ENCODE results near the gene PXK. TPM values are rescaled to one million over a fixed set of nuclear protein-coding genes. Genes with fewer than 3 reads are reported as not detected.
"Not testable (repeated sequence)": the region's sequence is repeated elsewhere in the genome, so short reads cannot be mapped to it uniquely, and the experiment has no call there.

The PXK gene
- total RNA-seq, 1 donor from 2014 or later = 10.8 TPM

- not testable (repeated sequence) for DNase-seq (ENCODE audit: low spot score)
- intact Hi-C loops (cut with DNase I) = loop anchor here (10.0 kb wide), 1 partner anchor 196 kb away; the partner anchor contains the start of gene ACOX2
Observed at GRCh38 chr3:58339146-58339545, 6.5 kb downstream of the PXK start.

GRCh38 chr3:58340594-58341244 is 8.0 kb downstream of the PXK start:
- no peak for DNase-seq (ENCODE audit: low spot score)
- intact Hi-C loops (cut with DNase I) = no loop called here

GRCh38 chr3:58341376-58341775 is 8.7 kb downstream of the PXK start:
- intact Hi-C loops (cut with DNase I) = no loop called here
- no peak for DNase-seq (ENCODE audit: low spot score)

- intact Hi-C loops (cut with DNase I) = no loop called here
- DNase-seq (ENCODE audit: low spot score) = no peak
Observed at GRCh38 chr3:58342676-58343075, 10.0 kb downstream of the PXK start.

DNA sequence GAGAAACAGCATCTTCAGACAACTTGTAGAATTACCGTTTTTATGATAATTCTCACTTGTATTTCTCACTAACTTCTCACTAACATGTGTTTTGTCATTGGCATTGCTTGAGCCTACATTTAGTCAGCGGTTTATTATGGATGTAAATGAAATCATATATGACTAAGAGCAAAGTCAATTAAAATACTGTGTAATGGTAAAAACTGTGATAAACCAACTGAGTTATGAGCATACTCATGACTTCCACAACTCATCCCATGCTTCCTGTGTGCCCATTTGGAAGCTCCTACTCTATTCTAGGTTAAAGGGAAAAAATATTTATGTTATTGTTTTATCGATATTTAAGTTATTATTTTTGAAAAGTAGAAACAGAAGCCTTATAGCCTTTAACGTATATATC is 12.8 kb downstream of the PXK start:
- DNase-seq (ENCODE audit: low spot score) = no peak
- intact Hi-C loops (cut with DNase I) = no loop called here

GRCh38 chr3:58346368-58346767 is 13.7 kb downstream of the PXK start:
- no peak for DNase-seq (ENCODE audit: low spot score)
- intact Hi-C loops (cut with DNase I) = no loop called here

DNA sequence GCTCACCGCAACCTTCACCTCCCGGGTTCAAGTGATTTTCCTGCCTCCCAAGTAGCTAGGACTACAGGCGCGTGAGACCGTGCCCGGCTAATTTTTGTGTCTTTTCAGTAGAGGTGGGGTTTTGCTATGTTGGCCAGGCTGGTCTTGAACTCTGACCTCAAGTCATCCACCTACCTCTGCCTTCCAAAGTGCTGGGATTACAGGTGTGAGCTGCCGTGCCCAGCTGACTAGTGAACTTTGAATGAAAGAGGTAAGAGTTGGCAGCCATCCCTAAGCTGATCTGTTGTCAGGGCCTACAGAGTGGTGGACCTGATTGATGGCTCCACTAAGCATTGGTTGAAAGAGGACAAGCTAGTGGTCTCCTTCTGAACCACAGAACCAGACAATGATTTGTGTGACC is 15.3 kb downstream of the PXK start:
- no peak for DNase-seq (ENCODE audit: low spot score)
- intact Hi-C loops (cut with DNase I) = no loop called here

DNA sequence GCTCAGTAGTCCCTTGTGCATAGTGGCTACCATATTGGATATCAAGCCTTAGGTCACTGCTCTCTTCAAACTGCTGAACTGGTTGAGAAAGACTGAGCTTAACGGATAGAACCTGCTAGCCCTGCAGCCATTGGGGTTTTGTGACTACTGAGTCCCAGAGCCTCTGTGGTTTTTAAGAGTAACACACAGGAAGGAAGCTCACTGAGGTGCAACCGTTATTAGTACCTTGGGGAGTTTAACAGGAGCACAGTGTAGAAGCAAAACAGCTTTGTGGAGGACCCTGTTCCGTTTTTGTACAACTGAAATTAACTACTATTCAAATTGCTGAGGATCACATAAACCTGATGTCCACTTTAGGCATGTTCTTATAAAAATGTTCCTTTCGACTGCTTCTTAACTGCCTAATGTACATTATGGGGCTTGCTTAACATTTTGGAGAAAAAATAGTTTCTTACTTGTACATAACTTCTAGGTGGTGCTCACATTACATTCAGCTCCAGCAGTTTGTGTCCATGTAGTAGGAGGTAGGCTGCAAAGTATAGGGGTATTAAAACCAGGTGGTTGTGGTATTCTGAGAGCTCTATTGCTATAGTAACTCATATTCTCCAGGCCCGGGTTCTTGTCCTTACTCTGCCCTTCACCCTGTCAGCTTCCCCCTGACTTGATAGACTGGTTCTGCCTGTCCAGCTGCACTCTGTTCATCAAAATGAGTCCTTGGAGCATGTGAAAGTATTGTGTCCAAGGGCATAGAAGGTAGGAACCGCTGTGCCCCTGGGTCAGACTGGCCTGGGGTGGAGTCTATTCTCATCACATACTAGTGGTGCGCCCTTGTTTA is 17.3 kb downstream of the PXK start:
- intact Hi-C loops (cut with DNase I) = no loop called here
- no peak for DNase-seq (ENCODE audit: low spot score)

DNA sequence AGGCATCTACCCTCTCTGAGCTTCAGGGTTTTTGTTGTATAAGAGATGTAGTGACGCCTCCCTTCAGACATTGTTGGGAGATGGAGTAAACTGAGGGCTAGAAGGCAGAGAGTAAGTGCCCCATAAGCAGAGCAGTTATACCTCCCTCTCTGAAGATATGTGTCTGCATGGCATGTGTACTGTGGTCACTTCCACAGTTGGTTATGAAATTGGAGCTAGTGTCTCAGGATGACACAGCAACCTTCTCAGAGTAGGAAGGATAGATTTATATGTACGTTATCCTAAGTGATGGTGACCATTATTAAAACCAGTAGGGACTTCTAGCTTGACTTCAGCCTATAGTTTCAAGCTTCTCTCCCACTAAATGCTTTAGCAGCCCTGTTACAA is 17.9 kb downstream of the PXK start:
- intact Hi-C loops (cut with DNase I) = no loop called here
- DNase-seq (ENCODE audit: low spot score) = no peak

DNA sequence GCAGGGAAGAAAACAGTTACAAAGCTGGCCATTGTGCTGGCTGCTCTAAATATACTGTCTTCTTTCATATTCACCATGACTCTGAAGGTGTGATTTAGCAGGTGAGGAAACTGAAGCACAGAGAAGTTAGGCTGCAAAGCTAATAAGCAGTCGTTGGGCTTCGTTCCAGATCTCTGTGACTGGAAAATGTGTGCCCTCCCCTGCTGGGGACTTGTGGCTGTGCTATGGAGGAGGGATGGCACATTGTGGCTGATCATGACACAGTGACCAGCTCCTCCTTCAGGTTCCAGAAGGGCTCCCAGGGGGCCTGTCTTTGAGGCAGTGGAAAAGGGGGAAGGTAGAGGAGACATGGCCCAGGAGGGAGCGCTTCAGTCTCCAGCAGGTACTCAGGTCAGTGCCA is 19.2 kb downstream of the PXK start:
- intact Hi-C loops (cut with DNase I) = no loop called here
- DNase-seq (ENCODE audit: low spot score) = no peak

- intact Hi-C loops (cut with DNase I) = no loop called here
- no peak for DNase-seq (ENCODE audit: low spot score)
Observed at GRCh38 chr3:58352626-58353025, 19.9 kb downstream of the PXK start.

DNA sequence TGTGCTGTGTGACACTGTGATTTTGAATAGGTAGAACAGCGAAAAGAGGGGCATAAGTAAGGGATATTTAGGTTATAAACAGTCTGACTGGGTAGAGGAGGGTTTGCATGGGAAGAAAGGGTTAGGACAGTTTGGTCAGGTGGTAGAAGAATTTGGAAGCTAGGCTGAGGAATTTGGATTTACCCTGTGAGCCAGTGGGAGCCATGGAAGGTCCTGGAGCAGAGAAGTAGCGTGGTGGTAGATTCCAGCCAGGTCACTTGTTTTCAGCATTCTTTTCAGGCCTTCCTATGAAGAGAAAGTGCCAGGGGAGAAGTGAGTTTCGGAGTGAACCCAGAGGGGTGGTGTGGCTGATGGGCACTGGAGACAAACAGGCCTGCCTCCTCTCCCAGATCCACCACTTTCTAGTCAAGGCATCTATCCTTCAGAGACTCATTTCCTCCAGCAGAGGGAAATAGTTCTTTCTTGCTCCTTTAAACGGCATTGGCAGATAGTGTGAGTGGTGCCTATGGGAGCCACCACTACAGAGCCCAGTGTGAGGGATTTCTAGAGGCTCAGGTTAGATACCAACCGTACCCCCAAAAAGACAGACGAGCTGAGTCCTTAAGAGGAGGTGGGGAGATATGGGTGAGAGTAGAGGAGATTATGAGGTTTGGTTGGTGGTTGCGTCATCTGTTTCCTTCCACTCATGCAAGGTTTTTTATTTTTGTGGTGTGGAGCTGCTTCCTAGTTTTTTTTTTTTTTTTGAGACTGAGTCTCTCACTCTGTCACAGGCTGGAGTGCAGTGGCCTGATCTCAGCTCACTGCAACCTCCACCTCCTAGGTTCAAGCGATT is 21.2 kb downstream of the PXK start:
- intact Hi-C loops (cut with DNase I) = no loop called here
- no peak for DNase-seq (ENCODE audit: low spot score)

DNA sequence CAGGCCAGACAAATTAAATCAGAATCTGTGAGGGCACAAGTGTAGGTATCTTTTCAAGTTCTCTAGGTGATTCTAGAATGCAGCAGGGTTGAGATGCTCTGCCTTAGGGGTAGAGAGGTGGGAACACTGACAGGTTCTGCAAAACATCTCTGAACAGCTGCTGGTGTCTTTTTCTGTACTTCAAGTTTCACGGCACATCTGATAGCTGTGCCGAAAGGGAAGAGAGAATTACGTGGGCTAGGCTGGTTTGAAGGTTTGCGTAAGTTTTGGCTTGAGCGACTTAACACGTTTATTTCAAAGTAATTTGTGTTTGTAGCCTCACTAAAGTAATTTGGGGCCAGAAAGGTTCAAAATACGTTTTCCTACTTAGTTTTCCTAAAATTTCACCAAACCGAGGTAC is 22.5 kb downstream of the PXK start:
- intact Hi-C loops (cut with DNase I) = no loop called here
- DNase-seq (ENCODE audit: low spot score) = no peak

DNA sequence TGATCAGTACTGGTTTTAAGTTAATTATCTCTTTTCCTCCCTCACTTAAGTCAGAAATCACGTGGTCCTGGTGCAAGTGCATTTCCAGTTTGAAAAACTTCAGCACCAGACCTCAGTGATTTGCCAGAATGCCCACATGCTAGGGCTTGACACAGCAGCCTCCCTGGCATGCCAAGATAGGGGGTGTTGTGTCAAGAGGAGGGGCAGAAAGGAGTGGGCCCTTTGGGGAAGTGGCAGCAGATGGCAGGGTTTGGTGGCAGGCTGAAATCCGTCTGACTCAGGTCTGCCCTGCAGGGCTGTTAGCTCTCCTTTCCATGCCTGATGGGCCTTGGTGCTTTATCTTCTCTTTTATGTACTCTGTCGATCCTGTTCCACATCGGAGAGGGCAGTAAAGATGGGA is 23.4 kb downstream of the PXK start:
- intact Hi-C loops (cut with DNase I) = no loop called here
- no peak for DNase-seq (ENCODE audit: low spot score)

- intact Hi-C loops (cut with DNase I) = no loop called here
Observed at GRCh38 chr3:58357402-58357801, 24.7 kb downstream of the PXK start.

DNA sequence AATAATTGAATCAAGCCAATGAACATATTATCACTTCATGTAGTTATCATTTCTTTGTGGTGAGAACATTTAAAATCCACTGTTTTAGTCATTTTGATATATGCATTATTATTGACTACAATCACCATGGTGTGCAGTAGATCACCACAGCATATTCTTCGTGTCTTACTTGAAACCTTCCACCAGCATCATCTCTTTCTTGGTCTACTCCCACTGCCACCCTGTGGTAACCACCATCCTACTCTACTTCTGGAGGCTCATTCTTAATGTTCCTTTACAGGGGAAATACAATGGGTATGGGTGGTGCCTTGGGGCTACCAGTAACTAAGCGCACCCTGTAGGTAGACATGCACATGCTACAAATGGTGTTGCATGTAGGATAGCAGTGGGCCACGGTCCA is 25.4 kb downstream of the PXK start:
- intact Hi-C loops (cut with DNase I) = no loop called here

More at GRCh38 chr3:58357402-58357801, 24.7 kb downstream of the PXK start:
- no peak for DNase-seq (ENCODE audit: low spot score)

DNA sequence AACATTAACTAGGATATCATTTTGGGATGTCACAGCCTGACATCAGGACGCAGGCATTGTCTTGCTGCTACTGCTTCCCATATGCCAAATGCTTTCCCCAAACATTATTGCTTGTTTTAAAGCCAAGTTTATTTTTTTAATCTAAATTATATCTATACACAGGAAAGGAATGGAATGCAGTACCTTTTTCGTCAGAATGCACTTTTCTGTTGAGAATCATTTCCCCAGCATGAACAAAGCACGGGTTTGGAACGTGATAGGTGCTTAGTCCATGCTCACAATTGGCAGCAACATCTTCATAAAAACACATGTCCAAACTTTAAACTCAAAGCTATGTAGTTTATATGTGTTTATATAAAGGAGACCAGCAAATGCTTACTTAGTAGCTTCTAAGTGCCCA is 26.1 kb downstream of the PXK start:
- intact Hi-C loops (cut with DNase I) = no loop called here
- no peak for DNase-seq (ENCODE audit: low spot score)

More for the DNA sequence above, 25.4 kb downstream of the PXK start:
- DNase-seq (ENCODE audit: low spot score) = no peak

GRCh38 chr3:58359621-58360020 is 26.9 kb downstream of the PXK start:
- no peak for DNase-seq (ENCODE audit: low spot score)
- intact Hi-C loops (cut with DNase I) = no loop called here

GRCh38 chr3:58361866-58362265 is 29.2 kb downstream of the PXK start:
- intact Hi-C loops (cut with DNase I) = no loop called here
- no peak for DNase-seq (ENCODE audit: low spot score)

GRCh38 chr3:58366699-58367098 is 34.0 kb downstream of the PXK start:
- DNase-seq (ENCODE audit: low spot score) = no peak
- intact Hi-C loops (cut with DNase I) = no loop called here
